ENCODE measurements around the gene ZNF146. TPM values are rescaled to one million over a fixed set of nuclear protein-coding genes. Genes with fewer than 3 reads are reported as not detected.
"Not testable (repeated sequence)": the region's sequence is repeated elsewhere in the genome, so short reads cannot be mapped to it uniquely, and the experiment has no call there.

ZNF146 gene
- total RNA-seq (2014; rRNA removed; shearing (Covaris generic)) = 211 and 232 TPM in 2 replicates

DNA sequence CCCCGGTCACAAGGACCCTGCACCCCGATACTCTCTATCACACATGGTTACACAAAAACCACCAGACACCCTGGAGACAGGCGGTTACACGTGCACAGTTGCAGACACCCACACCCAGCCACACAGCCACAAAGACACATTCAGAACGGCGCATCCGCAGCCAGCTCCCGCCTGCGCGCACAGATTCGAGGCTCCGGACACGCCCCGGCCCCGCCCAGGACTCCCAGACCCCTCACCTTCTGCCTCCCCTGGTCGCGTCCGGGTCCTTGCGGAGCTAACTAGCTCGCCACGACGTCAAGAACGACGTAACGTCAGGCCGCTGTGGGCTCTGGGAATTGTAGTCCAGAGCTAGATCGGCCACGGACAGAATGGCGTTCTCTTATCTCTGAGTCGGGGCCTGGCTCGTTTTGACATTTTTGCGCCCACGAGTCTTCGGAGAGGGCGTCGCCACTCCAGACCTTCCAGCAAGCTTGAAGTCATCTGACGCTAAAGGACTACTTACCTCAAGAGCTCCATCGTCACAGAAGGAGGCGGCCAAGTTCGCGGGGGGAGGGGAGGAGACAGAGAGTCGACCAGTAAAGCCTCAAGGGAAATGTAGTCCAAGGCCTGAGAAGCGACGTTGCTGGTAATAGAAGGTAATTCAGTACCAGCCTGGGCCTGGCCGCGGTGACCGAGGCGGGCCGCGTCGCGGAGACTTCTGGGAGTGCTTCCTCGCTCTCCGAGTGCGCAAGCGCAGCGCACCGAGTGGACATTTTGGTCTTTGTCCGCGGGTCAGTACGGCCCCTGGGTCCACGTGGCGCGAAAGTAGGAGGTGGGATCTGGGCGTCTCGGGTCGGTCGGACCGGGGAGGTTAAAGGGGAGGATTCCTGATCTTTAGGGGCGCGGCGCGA is at the start of gene ZNF146, which contains the start of gene ZNF565:
Gene ZNF146 (plus strand): TSS at position 721 of the 890 bp plus-strand sequence. CDS start 21,335 bp downstream, outside the sequence.
Gene ZNF565 (minus strand): TSS at position 280 of the 890 bp plus-strand sequence. CDS start 12,680 bp downstream, outside the sequence.
- DNase-seq (ENCODE audit: low read depth) = peak; percentile 99

DNA sequence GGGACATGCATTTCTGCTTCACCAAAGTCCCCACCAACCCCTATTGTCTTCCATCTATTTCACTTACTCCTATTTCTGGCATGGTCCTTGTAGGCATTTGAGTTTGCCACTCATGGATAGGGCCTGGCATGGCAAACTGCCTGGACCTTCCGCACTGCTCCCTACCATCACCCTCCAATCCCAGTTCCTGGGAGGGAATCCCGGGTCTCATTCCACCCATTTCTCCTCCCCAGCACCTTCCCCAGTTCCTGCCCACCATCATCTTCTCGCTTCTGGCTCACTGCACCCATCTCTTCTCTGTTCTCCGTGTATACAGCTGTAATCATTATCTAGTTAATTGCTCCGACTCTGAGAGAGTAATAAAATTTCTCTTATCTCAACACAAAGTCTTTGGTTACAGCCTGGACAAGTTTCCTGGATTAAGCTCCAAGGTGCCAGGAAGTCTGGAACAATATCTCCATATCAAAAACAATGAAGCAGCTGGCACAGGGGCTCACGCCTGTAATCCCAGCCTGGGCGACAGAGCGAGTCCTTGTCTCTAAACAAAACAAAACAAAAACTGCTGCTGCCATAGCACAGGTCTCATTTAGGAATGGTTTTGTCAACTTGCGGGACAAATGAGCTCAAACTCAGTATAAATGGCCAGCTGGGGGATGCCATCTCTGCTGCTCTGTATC is 45.7 kb upstream of the ZNF146 start:
- no peak for DNase-seq (ENCODE audit: low read depth)

DNA sequence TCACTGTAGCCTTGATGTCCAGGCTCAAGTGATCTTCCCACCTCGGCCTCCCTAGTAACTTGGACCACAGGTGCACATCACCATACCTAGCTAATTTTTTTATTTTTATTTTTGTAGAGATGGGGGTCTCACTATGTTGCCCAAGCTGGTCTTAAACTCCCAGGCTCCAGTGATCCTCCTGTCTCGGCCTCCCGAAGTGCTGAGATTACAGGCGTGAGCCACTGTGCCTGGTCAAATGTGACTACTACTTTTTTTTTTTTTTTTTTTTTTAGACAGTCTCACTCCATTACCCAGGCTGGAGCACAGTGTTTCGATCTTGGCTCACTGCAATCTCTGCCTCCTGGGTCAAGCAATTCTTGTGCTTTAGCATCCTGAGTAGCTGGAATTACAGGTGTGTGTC is 42.1 kb upstream of the ZNF146 start:
- no peak for DNase-seq (ENCODE audit: low read depth)

DNA sequence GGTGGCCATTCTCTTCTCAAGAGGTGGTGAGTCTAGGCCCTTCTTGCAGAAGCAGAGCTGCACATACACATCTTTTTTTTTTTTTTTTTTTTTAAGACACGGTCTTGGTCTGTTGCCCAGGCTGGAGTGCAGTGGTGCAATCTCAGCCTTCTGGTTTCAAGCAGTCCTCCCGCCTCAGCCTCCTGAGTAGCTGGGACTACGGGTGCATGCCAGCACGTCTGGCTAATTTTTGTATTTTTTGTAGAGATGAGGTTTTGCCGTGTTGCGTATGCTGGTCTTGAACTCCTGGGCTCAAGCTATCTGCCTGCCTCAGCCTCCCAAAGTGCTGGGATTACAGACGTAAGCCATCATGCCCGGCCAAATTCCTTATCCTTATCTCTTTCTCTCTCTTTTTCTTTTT is 41.1 kb upstream of the ZNF146 start:
- DNase-seq (ENCODE audit: low read depth) = not testable (repeated sequence)

DNA sequence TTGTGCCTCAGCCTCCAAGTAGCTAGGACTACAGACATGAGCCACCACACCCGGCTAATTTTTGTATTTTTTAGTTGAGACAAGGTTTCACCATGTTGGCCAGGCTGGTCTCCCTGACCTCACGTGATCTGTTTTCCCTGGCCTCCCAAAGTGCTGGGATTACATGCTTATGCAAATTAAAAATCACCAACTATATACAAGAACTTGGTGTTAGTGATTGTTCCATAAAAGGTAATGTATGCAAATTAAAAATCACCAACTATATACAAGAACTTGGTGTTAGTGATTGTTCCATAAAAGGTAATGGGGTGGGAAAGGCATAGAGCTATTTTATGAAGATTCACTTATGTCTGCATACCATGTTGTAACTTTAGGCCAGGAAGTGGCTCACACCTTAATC is 35.8 kb upstream of the ZNF146 start:
- not testable (repeated sequence) for DNase-seq (ENCODE audit: low read depth)

DNA sequence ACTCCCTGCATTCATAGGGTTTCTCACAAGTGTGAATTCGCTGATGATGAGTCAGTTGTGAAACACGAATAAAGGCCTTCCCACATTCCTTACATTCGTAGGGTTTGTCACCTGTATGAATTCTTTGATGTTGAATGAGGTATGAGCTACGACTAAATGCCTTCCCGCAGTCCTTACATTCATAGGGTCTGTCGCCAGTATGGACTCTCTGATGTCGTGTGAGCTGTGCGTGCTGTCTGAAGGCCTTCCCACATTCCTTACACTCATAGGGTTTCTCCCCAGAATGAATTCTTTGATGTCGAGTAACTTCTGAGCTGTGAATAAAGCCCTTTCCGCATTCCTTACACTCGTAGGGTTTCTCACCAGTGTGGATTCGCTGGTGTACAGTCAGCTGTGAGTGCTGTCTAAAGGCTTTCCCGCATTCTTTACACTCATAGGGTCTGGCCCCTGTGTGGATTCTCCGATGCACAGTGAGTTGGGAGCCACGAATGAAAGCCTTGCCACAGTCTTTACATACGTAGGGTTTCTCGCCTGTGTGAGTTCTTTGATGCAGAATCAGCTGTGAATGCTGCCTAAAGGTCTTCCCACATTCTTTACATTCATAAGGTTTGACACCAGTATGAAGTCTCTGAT is 32.2 kb upstream of the ZNF146 start:
- DNase-seq (ENCODE audit: low read depth) = peak; percentile 59

DNA sequence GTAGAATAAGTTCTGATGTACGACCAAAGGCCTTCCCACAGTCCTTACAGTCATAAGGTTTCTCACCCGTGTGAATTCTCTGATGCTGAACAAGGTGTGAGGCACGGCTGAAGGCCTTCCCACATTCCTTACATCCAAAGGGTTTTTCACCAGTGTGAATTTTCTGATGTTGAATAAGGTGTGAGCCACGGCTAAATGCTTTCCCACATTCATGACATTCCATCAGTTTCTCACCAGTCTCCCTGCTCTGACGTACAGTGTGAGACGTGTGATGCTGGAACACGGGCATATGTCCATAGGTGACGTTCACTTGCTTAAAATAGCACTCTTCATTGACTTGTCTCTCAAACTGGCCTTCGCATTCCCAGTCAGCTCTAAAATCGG is 31.7 kb upstream of the ZNF146 start:
- no peak for DNase-seq (ENCODE audit: low read depth)

DNA sequence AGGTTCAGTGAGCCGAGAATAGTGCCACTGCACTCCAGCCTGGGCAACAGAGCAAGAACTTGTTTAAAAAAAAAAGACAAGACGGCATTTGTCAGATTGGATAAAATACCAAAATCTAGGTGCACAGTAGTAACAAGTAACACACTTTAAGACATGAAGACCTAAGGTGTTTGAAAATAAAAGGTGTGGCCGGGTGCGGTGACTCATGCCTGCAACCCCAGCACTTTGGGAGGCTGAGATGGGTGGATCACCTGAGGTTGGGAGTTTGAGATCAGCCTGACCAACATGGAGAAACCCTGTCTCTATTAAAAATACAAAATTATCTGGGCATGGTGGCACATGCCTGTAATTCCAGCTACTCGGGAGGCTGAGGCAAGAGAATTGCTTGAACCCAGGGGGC is 28.2 kb upstream of the ZNF146 start:
- DNase-seq (ENCODE audit: low read depth) = not testable (repeated sequence)

DNA sequence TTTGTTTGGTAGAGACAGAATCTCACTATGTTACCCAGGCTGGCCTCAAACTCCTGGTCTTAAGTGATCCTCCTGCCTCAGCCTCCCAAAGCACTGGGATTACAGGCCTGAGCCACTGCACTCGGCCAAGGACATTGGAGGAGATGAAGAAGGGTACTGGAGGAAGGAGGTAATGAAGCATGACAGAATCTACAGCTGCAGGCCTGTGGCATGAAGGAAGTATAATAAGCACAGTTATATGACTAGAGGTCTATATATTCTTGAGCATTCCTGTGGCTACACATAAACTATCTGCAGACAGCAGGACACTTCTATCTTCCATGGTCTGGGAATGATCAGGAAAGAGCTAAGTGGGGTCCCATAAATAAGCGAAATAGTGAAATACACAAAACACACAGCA is 18.7 kb upstream of the ZNF146 start:
- no peak for DNase-seq (ENCODE audit: low read depth)

DNA sequence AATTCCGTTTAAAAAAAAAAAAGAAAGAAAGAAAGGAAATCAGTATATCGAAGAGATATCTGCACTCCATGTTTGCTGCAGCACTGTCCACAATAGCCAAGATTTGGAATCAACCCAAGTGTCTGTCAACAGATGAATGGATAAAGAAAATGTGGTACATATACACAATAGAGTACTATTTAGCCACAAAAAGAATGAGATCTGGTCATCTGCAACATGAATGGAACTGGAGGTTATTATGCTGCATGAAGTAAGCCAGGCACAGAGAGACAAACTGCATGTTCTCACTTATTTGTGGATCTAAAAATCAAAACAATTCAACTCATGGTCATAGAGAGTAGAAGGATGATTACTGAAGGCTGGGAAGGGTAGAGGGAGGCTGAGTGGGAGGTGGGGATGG is 16.8 kb upstream of the ZNF146 start:
- no peak for DNase-seq (ENCODE audit: low read depth)

DNA sequence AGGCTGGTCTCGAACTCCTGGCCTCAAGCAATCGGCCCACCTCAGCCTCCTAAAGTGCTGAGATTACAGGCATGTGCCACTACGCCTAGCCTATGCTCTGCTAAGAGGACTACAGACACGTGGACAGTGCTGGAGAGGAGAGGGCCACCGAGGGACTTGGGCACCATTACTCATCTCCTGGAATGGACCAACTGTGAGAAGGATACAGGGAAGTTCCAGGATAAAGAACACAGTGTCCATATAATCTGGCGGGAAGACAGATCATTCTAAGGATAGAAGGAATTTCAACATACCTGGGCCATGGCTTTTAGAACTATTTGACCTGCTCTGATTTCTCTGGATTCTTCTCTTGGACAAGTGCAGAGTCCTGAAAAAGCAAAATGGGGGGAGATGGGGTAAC is 13.2 kb upstream of the ZNF146 start:
- DNase-seq (ENCODE audit: low read depth) = no peak

DNA sequence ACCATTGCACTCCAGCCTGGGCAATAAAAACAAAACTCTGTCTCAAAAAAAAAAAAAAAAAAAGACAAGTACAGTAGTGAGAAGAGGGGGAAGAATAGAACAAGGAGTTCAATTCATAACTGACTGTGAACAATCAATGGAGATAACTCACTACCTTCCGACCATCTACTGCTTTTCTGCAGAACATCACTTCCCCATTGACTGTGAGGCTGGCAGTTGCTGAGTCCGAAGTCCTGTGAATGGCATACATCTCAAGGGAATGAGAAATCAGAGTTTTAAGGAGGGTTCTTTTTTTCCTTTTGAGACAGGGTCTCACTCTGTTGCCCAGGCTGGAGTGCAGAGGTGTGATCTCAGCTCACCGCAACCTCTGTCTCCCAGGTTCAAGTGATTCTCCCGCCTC is 11.6 kb upstream of the ZNF146 start:
- no peak for DNase-seq (ENCODE audit: low read depth)

DNA sequence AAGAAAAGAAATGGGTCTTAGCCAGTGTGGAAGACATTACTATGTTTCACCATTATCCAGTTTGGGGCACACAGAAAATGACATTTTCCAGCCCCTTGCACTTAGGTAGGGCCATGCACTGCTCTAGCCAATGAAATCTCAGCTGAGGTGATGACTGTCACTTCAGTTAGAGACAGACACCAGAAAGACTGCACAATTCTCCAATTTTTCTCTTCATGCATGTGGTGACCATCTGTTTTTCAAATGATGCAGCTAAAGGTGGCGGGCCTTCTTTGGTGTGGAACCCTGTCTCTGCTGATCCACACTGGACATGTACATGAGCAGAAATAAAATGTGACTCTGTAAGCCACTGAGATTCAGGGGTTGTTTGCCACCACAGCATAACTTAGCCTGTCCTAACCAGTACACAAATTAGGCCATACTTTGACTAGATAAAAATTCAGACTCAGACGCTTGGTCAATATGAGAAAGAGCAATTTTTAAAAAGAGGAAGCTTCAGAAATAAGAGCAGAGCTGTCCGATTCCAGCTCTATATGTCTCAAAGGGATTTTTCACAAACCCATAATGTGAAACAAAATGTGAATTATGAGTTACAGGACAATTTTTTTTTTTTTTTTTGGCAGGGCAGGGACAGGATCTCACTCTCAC is 7.2 kb upstream of the ZNF146 start:
- DNase-seq (ENCODE audit: low read depth) = no peak

DNA sequence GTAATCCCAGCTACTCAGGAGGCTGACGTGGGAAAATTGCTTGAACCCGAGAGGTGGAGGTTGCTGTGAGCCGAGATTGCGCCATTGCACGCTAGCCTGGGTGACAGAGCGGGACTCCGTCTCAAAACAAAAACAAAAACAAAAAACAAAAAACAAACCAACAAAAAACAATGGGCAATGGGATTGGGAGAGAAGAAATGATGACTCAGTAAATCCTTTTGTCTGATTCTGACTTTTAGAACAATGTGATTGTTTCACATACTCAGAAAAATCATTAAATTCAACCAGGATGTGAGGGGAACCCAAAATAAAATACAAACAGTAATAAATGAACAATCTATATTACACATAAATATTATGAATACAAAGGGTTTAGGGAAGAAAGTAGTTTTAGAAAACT is 5.5 kb upstream of the ZNF146 start:
- DNase-seq (ENCODE audit: low read depth) = no peak

DNA sequence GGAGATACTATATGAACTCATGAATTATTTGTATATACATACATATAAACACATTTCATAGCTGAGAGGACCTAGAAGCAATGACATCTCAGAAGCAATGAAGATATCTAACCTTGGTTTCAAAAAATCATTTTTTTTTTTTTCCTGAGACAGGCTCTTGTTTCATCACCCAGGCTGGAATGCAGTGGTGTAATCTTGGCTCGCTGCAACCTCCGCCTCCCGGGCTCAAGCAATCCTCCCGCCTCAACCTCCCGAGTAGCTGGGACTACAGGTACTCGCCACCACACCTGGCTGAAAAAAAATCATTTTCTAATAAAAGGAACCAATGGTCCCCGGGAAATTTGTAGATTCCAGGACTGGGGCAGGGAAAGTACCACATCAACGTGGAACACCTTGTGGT is 4.4 kb upstream of the ZNF146 start:
- no peak for DNase-seq (ENCODE audit: low read depth)

DNA sequence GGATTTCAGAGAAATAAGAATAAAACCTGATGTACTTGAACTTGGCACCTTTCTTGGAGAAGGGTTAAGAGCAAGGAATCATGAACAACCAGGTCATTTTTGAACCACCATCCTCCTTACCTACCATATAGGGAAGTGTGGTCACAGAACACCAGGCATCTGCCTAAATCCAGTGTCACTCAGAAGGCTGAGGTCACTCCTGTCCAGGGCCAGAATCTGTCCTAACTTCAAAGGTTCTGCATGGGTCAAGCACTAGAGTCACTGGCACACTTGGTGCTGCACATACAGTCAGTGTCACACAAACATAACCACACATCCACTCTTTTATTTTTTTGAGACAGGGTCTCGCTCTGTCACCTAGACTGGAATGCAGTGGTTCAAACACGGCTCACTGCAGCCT is 2.0 kb upstream of the ZNF146 start:
- no peak for DNase-seq (ENCODE audit: low read depth)

DNA sequence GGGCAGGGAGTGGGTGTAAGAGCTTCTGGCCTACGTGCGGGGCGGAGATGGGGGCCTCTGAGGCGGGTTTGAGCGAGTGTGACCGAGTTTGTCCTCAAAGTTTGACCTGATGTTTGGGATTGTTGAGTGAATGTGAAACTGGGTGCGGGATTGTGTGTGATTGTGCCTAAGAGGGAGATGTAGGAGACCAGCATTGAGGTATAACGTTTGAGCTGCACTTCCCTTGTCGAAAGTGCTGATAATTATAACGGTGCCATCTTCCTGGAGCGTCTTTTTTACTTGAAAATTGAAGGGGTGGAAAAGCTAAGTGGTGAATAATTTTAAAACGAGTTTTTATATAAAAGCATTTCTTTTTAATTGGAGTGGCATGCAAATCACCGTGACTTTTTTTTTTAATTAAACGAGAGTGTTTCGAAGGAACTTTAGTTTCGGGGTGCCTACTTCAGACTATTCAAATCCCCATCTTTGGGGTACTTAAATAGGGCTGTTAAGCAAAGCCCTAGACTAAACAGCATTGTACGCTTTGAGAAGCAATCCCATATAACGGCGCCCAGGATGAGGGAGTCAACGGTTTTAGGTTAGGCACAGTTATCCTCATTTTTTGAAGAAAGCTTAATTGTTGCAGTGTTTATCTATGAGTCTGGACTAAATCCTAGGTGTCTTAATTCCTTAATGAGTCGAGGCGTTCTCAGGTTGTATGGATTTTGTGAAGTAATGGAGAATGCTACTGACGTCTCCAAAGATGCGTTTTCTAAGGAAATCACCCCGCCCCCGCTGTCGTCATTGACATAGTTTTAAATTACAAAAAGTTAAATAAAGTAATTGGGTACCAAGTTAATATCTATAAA is 594 bp downstream of the ZNF146 start:
- DNase-seq (ENCODE audit: low read depth) = peak; percentile 9

DNA sequence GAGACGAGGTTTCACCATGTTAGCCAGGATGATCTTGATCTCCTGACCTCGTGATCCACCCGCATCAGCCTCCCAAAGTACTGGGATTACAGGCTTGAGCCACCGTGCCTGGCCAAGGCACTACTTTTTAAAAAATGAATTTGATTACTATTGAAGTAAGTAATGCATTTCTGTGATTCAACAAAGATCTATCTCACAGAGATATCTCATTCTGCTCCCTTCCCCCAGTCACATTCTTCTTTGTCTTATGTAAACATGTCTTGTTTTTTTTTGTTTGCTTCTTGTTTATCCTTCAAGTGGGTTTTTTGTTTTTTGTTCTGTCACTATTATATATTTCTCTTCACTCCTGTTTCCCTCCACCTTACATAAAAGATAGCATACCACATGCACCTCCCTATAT is 6.6 kb downstream of the ZNF146 start:
- DNase-seq (ENCODE audit: low read depth) = no peak

DNA sequence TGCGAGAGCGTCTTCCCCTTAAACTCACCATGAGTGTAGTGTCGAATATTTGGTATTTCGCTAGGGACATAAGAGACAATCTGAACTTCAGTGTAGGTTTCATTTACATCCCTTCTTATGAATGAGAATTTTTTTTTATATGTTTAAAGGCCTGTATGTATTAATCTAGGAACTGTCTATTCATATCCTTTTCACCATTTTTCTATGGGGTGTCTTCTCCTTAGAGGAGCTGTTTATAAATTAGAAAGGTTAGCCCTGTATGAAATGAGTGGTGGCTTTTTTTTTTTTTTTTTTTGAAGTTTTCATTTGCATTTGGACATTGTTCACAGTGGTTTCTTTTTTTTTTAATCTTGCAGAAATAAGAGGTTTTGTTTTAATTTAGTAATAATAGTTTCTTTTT is 7.6 kb downstream of the ZNF146 start:
- DNase-seq (ENCODE audit: low read depth) = no peak

DNA sequence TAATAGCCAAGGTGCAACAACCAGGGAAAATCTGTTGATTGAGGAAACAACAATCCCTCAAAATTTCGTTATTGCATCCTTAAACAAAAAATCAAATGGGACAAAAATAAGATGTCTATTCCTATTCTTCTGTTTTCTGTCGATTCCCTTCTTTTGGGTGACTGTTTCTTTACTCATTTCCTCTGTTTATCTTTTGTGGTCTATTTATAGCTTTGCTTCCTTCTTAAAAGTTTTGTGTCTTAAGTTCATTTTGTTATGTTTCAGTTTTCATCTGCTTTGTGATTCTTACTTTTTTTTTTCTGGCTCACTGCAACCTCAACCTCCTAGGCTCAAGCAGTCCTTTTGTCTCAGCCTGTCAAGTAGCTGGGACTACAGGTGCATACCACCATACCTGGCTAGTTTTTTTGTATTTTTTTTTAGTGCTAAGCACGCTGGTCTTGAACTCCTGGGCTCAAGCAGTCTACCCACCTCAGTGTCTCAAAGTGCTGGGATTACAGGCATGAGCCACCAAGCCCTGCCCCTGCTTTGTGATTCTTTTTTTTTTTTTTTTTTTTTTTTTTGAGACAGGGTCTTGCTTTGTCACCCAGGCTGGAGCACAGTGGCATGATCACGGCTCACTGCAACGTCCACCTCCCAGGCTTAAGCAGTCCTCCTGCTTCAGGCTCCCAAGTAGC is 10.4 kb downstream of the ZNF146 start:
- DNase-seq (ENCODE audit: low read depth) = peak; percentile 5

Data from Daoy (cell line).